ENCODE data around the gene TMEM247. TPM values are rescaled to one million over a fixed set of nuclear protein-coding genes. Genes with fewer than 3 reads are reported as not detected.
"Not testable (repeated sequence)": the region's sequence is repeated elsewhere in the genome, so short reads cannot be mapped to it uniquely, and the experiment has no call there.

TMEM247 gene
- total RNA-seq, 4 donors from 2014 or later: not detected

GRCh38 chr2:46471019-46471583, 8.3 kb upstream of the TMEM247 start:
- Histone ChIP-seq H3K36me3 (no peaks in the 10 kb centered on the region), H3K27me3 (no peaks in the 10 kb centered on the region), H3K4me1 (no peaks in the 10 kb centered on the region), H3K9me3 (no peaks in the 10 kb centered on the region), H3K27ac (no peak overlapping the region), H3K4me3 (no peak overlapping the region)
- 89% methylated on average over 5 of the region's 5 CpGs for WGBS
- no peak for TF ChIP-seq POLR2A (IDR thresholded peaks at IDR 0.05)
- TF ChIP-seq EP300 (IDR thresholded peaks at IDR 0.05): no peak
- no peak for TF ChIP-seq CTCF (IDR thresholded peaks at IDR 0.05)
- TF ChIP-seq POLR2AphosphoS5 (IDR thresholded peaks at IDR 0.05): no peak
- no peak for DNase-seq (ENCODE audit: low spot score in 2 of 2)

- DNase-seq (ENCODE audit: low spot score in 2 of 2): no peak
- Histone ChIP-seq H3K27me3 (no peaks in the 10 kb centered on the region), H3K4me3 (no peak overlapping the region), H3K36me3 (no peaks in the 10 kb centered on the region), H3K4me1 (no peaks in the 10 kb centered on the region), H3K9me3 (no peaks in the 10 kb centered on the region), H3K27ac (no peak overlapping the region)
- 68% methylated on average over 1 of the region's 1 CpG for WGBS
- no peak for TF ChIP-seq EP300 (IDR thresholded peaks at IDR 0.05)
- no peak for TF ChIP-seq CTCF (IDR thresholded peaks at IDR 0.05)
- no peak for TF ChIP-seq POLR2A (IDR thresholded peaks at IDR 0.05)
- TF ChIP-seq POLR2AphosphoS5 (IDR thresholded peaks at IDR 0.05): no peak
These were observed 7.7 kb upstream of the TMEM247 start for GRCh38 chr2:46471697-46472096.

GRCh38 chr2:46472165-46472564, 7.2 kb upstream of the TMEM247 start:
- not testable (repeated sequence) for H3K4me3 ChIP-seq; H3K4me1 ChIP-seq; H3K27me3 ChIP-seq; DNase-seq (ENCODE audit: low spot score in 2 of 2); H3K9me3 ChIP-seq; H3K27ac ChIP-seq; H3K36me3 ChIP-seq
- WGBS: 100% methylated on average over 5 of the region's 5 CpGs

- not testable (repeated sequence) for H3K27ac ChIP-seq; H3K4me3 ChIP-seq; DNase-seq (ENCODE audit: low spot score in 2 of 2); H3K36me3 ChIP-seq; H3K4me1 ChIP-seq; H3K9me3 ChIP-seq; H3K27me3 ChIP-seq
- WGBS: 74% methylated on average over 7 of the region's 8 CpGs
These were observed 1.9 kb upstream of the TMEM247 start for GRCh38 chr2:46477462-46477861.

GRCh38 chr2:46477925-46478324, 1.4 kb upstream of the TMEM247 start:
- Histone ChIP-seq H3K9me3 (no peaks in the 10 kb centered on the region), H3K27me3 (no peaks in the 10 kb centered on the region), H3K36me3 (no peaks in the 10 kb centered on the region), H3K27ac (no peak overlapping the region), H3K4me1 (no peaks in the 10 kb centered on the region), H3K4me3 (no peak overlapping the region)
- TF ChIP-seq CTCF (IDR thresholded peaks at IDR 0.05) (no peak), POLR2A (IDR thresholded peaks at IDR 0.05) (no peak), POLR2AphosphoS5 (IDR thresholded peaks at IDR 0.05) (no peak), EP300 (IDR thresholded peaks at IDR 0.05) (no peak)
- no peak for DNase-seq (ENCODE audit: low spot score in 2 of 2)
- 83% methylated on average over 10 of the region's 10 CpGs for WGBS

- TF ChIP-seq EP300 (IDR thresholded peaks at IDR 0.05) (no peak), CTCF (IDR thresholded peaks at IDR 0.05) (no peak), POLR2AphosphoS5 (IDR thresholded peaks at IDR 0.05) (no peak), POLR2A (IDR thresholded peaks at IDR 0.05) (no peak)
- no peaks in the 10 kb centered on the region for H3K36me3 ChIP-seq
- H3K27me3 ChIP-seq: no peaks in the 10 kb centered on the region
- H3K4me3 ChIP-seq: no peak overlapping the region
- no peaks in the 10 kb centered on the region for H3K4me1 ChIP-seq
- no peak for DNase-seq (ENCODE audit: low spot score in 2 of 2)
- WGBS: 88% methylated on average over 24 of the region's 24 CpGs
- no peak overlapping the region for H3K27ac ChIP-seq
- no peaks in the 10 kb centered on the region for H3K9me3 ChIP-seq
These were observed 1.2 kb downstream of the TMEM247 start for GRCh38 chr2:46480562-46480961.

Data from suprapubic skin (tissue), 4 donors.